GM21576 (cell line): ENCODE data around the gene SHANK2.

Experiments used
- ATAC-seq: cut with Tn5 transposase; IDR thresholded peaks from one replicate; pipeline ENCODE4 v1.9.1; 2021; ENCODE audit warnings: mild to moderate bottlenecking, moderate library complexity; ENCODE audit not compliant: unreplicated experiment

The SHANK2 gene

GRCh38 chr11:71269603-71270511 lies 17.5 kb upstream of the SHANK2 start:
- no peak for ATAC-seq

GRCh38 chr11:71268706-71269321 lies 16.4 kb upstream of the SHANK2 start:
- no peak for ATAC-seq

GRCh38 chr11:71267807-71268421 lies 15.5 kb upstream of the SHANK2 start:
- ATAC-seq: no peak

- ATAC-seq: no peak
Measured at GRCh38 chr11:71266114-71266833, 13.9 kb upstream of the SHANK2 start.

GRCh38 chr11:71265559-71266092 lies 13.2 kb upstream of the SHANK2 start:
- no peak for ATAC-seq

- no peak for ATAC-seq
Measured at GRCh38 chr11:71263386-71263785, 11.0 kb upstream of the SHANK2 start.

GRCh38 chr11:71255800-71256479 lies 3.6 kb upstream of the SHANK2 start:
- ATAC-seq: no peak

GRCh38 chr11:71255323-71255722 lies 2.9 kb upstream of the SHANK2 start:
- ATAC-seq: no peak

GRCh38 chr11:71253794-71254193 lies 1.4 kb upstream of the SHANK2 start:
- no peak for ATAC-seq

- no peak for ATAC-seq
Measured at GRCh38 chr11:71252770-71253730, 673 bp upstream of the SHANK2 start.

- ATAC-seq: no peak
Measured at GRCh38 chr11:71251761-71252268, 562 bp downstream of the SHANK2 start.

- no peak for ATAC-seq
Measured at GRCh38 chr11:71251151-71251721, 1.1 kb downstream of the SHANK2 start.

GRCh38 chr11:71250523-71251150 lies 1.7 kb downstream of the SHANK2 start:
- no peak for ATAC-seq

GRCh38 chr11:71249301-71249700 lies 3.1 kb downstream of the SHANK2 start:
- ATAC-seq: no peak

- no peak for ATAC-seq
Measured at GRCh38 chr11:71248656-71249055, 3.7 kb downstream of the SHANK2 start.

- ATAC-seq: no peak
Measured at GRCh38 chr11:71248251-71248570, 4.2 kb downstream of the SHANK2 start.

- no peak for ATAC-seq
Measured at GRCh38 chr11:71247551-71248250, 4.7 kb downstream of the SHANK2 start.

GRCh38 chr11:71246559-71246958 lies 5.8 kb downstream of the SHANK2 start:
- no peak for ATAC-seq
